HG03460 (cell line): ENCODE results near the gene SNX9.
"Not testable (repeated sequence)": the region's sequence is repeated elsewhere in the genome, so short reads cannot be mapped to it uniquely, and the experiment has no call there.

Experiments
- ATAC-seq: cut with Tn5 transposase; IDR thresholded peaks from one replicate; pipeline ENCODE4 v1.9.1; 2021; ENCODE audit not compliant: unreplicated experiment

Gene SNX9

GRCh38 chr6:157946865-157947532, 124.0 kb downstream of the SNX9 start:
- ATAC-seq = no peak

- ATAC-seq = not testable (repeated sequence)
These were observed 127.9 kb downstream of the SNX9 start for GRCh38 chr6:157950899-157951298.

- ATAC-seq = no peak
These were observed 128.8 kb downstream of the SNX9 start for GRCh38 chr6:157951828-157952227.

GRCh38 chr6:157952861-157953351, 129.9 kb downstream of the SNX9 start:
- no peak for ATAC-seq

GRCh38 chr6:157953580-157954091, 130.6 kb downstream of the SNX9 start:
- ATAC-seq = no peak

GRCh38 chr6:157954150-157955117, 131.4 kb downstream of the SNX9 start:
- no peak for ATAC-seq

- ATAC-seq = no peak
These were observed 132.6 kb downstream of the SNX9 start for GRCh38 chr6:157955675-157956074.

GRCh38 chr6:157956171-157956730, 133.2 kb downstream of the SNX9 start:
- no peak for ATAC-seq

- ATAC-seq = no peak
These were observed 136.6 kb downstream of the SNX9 start for GRCh38 chr6:157959451-157960227.

- ATAC-seq = no peak
These were observed 138.2 kb downstream of the SNX9 start for GRCh38 chr6:157961153-157961831.

- ATAC-seq = no peak
These were observed 139.0 kb downstream of the SNX9 start for GRCh38 chr6:157961832-157962575.

GRCh38 chr6:157962601-157963302, 139.7 kb downstream of the SNX9 start:
- no peak for ATAC-seq

- ATAC-seq = no peak
These were observed 141.1 kb downstream of the SNX9 start for GRCh38 chr6:157964100-157964499.

GRCh38 chr6:157965387-157965786, 142.3 kb downstream of the SNX9 start:
- ATAC-seq = no peak

- no peak for ATAC-seq
These were observed 143.5 kb downstream of the SNX9 start for GRCh38 chr6:157966589-157966977.

GRCh38 chr6:157967020-157967419, 144.0 kb downstream of the SNX9 start:
- ATAC-seq = no peak

GRCh38 chr6:157967486-157967885, 144.4 kb downstream of the SNX9 start:
- ATAC-seq = no peak

GRCh38 chr6:157972177-157972576, 149.1 kb downstream of the SNX9 start:
- not testable (repeated sequence) for ATAC-seq
